ENCODE data around the gene CFAP157. TPM values are rescaled to one million over a fixed set of nuclear protein-coding genes. Genes with fewer than 3 reads are reported as not detected.

CFAP157 gene
- total RNA-seq, 4 donors from 2014 or later: 0.24 to 0.57 TPM; not detected in 2

- no peak overlapping the region for H3K4me3 ChIP-seq
- no peak for DNase-seq (ENCODE audit: low spot score in 2 of 2)
- no peaks in the 10 kb centered on the region for H3K9me3 ChIP-seq
- no peaks in the 10 kb centered on the region for H3K27me3 ChIP-seq
- TF ChIP-seq EP300 (IDR thresholded peaks at IDR 0.05): no peak
- TF ChIP-seq CTCF (IDR thresholded peaks at IDR 0.05): no peak
- TF ChIP-seq POLR2AphosphoS5 (IDR thresholded peaks at IDR 0.05): no peak
- TF ChIP-seq POLR2A (IDR thresholded peaks at IDR 0.05): no peak
- 83% methylated on average over 10 of the region's 10 CpGs for WGBS
- H3K4me1 ChIP-seq: peaks cover 6% of the 10 kb centered on the region
- H3K36me3 ChIP-seq: peaks cover 46% of the 10 kb centered on the region
- no peak overlapping the region for H3K27ac ChIP-seq
Measured at GRCh38 chr9:127690735-127691134, 16.1 kb upstream of the CFAP157 start.

DNA sequence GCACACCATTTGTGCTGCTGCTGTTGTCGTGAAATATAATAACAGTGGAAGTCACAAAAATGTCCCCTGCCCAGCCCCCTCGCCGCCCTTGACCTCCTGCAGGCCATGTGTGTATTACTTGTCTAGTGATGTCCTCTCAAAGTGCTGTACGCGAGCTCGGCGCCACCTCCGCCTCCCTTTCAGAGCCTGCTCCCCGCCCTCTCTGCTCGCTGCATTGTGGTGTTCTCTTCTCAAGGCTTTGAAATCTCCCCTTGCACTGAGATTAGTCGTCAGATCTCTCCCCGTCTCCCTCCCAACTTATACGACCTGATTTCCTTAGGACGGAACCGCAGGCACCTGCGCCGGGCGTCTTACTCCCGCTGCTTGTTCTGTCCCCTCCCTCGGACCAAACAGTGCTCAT lies 14.7 kb upstream of the CFAP157 start:
- Histone ChIP-seq H3K27ac (no peak overlapping the region), H3K9me3 (no peaks in the 10 kb centered on the region), H3K4me1 (peaks cover 7% of the 10 kb centered on the region), H3K36me3 (peaks cover 37% of the 10 kb centered on the region), H3K4me3 (no peak overlapping the region), H3K27me3 (no peaks in the 10 kb centered on the region)
- TF ChIP-seq POLR2A (IDR thresholded peaks at IDR 0.05): no peak
- no peak for DNase-seq (ENCODE audit: low spot score in 2 of 2)
- 88% methylated on average over 20 of the region's 20 CpGs for WGBS

DNA sequence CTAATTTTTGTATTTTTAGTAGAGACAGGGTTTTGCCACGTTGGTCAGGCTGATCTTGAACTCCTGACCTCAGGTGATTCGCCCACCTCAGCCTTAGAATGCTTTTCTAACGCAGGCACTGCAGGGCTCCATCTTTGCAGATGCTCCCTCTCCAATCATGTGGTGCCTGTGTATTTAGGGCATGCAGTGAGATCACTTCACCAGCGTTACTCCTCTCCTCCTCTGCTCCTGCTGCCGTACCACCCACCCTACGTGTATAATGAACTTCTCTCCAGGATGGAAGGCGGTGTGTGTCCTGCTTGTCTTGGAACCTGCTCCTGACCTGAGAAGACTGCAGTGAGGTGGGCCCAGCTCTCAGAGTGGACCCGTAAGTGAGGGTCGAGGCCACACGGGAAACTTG lies 13.6 kb upstream of the CFAP157 start:
- no peak overlapping the region for H3K27ac ChIP-seq
- H3K4me3 ChIP-seq: no peak overlapping the region
- WGBS: 87% methylated on average over 10 of the region's 10 CpGs
- H3K4me1 ChIP-seq: peaks cover 7% of the 10 kb centered on the region
- H3K9me3 ChIP-seq: no peaks in the 10 kb centered on the region
- H3K27me3 ChIP-seq: no peaks in the 10 kb centered on the region
- TF ChIP-seq CTCF (IDR thresholded peaks at IDR 0.05) (no peak), POLR2A (IDR thresholded peaks at IDR 0.05) (no peak), POLR2AphosphoS5 (IDR thresholded peaks at IDR 0.05) (no peak), EP300 (IDR thresholded peaks at IDR 0.05) (no peak)
- DNase-seq (ENCODE audit: low spot score in 2 of 2): no peak
- H3K36me3 ChIP-seq: peaks cover 37% of the 10 kb centered on the region

DNA sequence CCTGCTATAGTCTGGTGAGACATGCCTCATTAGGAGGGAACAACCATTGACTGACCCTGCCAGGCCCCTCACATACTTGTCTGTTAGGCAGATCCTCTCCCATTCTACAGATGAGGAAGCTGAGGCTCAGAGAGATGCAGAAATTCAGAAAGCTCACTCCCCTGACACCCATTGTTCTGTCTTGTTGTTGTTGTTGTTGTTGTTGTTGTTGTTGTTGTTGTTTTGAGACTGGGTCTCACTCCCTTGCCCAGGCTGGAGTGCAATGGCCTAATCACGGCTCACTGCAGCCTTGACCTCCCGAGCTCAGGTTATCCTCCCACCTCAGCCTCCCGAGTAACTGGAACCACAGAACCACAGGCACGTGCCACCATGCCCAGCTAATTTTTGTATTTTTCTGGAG lies 13.1 kb upstream of the CFAP157 start:
- H3K27ac ChIP-seq: no peak overlapping the region
- no peak for DNase-seq (ENCODE audit: low spot score in 2 of 2)
- H3K9me3 ChIP-seq: no peaks in the 10 kb centered on the region
- H3K36me3 ChIP-seq: peaks cover 36% of the 10 kb centered on the region
- WGBS: 96% methylated on average over 4 of the region's 4 CpGs
- H3K27me3 ChIP-seq: no peaks in the 10 kb centered on the region
- H3K4me3 ChIP-seq: no peak overlapping the region
- no peak for TF ChIP-seq EP300 (IDR thresholded peaks at IDR 0.05)
- TF ChIP-seq CTCF (IDR thresholded peaks at IDR 0.05): no peak
- TF ChIP-seq POLR2A (IDR thresholded peaks at IDR 0.05): no peak
- no peak for TF ChIP-seq POLR2AphosphoS5 (IDR thresholded peaks at IDR 0.05)
- peaks cover 11% of the 10 kb centered on the region for H3K4me1 ChIP-seq

- no peaks in the 10 kb centered on the region for H3K27me3 ChIP-seq
- H3K27ac ChIP-seq: peak overlapping the region; percentile 2
- H3K9me3 ChIP-seq: no peaks in the 10 kb centered on the region
- H3K4me3 ChIP-seq: no peak overlapping the region
- no peak for DNase-seq (ENCODE audit: low spot score in 2 of 2)
- H3K36me3 ChIP-seq: peaks cover 24% of the 10 kb centered on the region
- 48% methylated on average over 9 of the region's 9 CpGs for WGBS
- no peak for TF ChIP-seq EP300 (IDR thresholded peaks at IDR 0.05)
- TF ChIP-seq POLR2A (IDR thresholded peaks at IDR 0.05): no peak
- no peak for TF ChIP-seq POLR2AphosphoS5 (IDR thresholded peaks at IDR 0.05)
- TF ChIP-seq CTCF (IDR thresholded peaks at IDR 0.05): no peak
- H3K4me1 ChIP-seq: peaks cover 25% of the 10 kb centered on the region
Measured at GRCh38 chr9:127694890-127695720, 11.7 kb upstream of the CFAP157 start.

Measured in suprapubic skin (tissue), 4 donors.